ENCODE measurements around the gene CDH13. TPM values are rescaled to one million over a fixed set of nuclear protein-coding genes. Genes with fewer than 3 reads are reported as not detected.

The CDH13 gene
- total and polyA plus RNA-seq, 2 experiments from 2014 or later: 1.6 to 4.4 TPM

GRCh38 chr16:82650804-82651203, 24.0 kb downstream of the CDH13 start:
- Histone ChIP-seq H3K4me3 (no peak overlapping the region), H3K4me1 (ENCODE audit: insufficient read depth) (no peaks in the 10 kb centered on the region), H3K27ac (ENCODE audit: low read depth) (no peak overlapping the region), H3K9me2 (ENCODE audit: insufficient read depth) (peaks cover 21% of the 10 kb centered on the region), H4K20me1 (replicated peaks; ENCODE audit: insufficient read depth) (no peaks in the 10 kb centered on the region), H3K36me3 (ENCODE audit: insufficient read depth) (no peaks in the 10 kb centered on the region), H3K4me2 (no peak overlapping the region), H3K27me3 (ENCODE audit: insufficient read depth) (no peaks in the 10 kb centered on the region), H3K79me2 (replicated peaks; ENCODE audit: insufficient read depth) (no peaks in the 10 kb centered on the region), H2AFZ (no peak overlapping the region), H3F3A (replicated peaks; ENCODE audit: low read depth) (no peaks in the 10 kb centered on the region)
- Mint-ChIP-seq H3K4me1 (peaks cover 4% of the 10 kb centered on the region; the same call in 2 of the 3 replicates), H3K4me3 (no peak overlapping the region), H3K9me3 (no peaks in the 10 kb centered on the region), H3K36me3 (ENCODE audit: low read depth) (no peaks in the 10 kb centered on the region; the same call in 2 of the 3 replicates), H3K27me3 (ENCODE audit: insufficient read depth, low read depth, poor library complexity) (peaks cover 2% of the 10 kb centered on the region), H3K27ac (no peak overlapping the region)
- ATAC-seq (no peak), DNase-seq (ENCODE audit: low spot score) (no peak)
- TF ChIP-seq ZNF462 (CRISPR knock-in tag; IDR thresholded peaks at IDR 0.05) (no peak), EZH2phosphoT487 (IDR thresholded peaks at IDR 0.05; ENCODE audit: unreplicated experiment) (no peak), ETS1 (IDR thresholded peaks at IDR 0.05) (no peak)

GRCh38 chr16:82651921-82652601, 25.3 kb downstream of the CDH13 start:
- no peaks in the 10 kb centered on the region for H3K27me3 ChIP-seq (ENCODE audit: insufficient read depth)
- no peak overlapping the region for H3K27ac Mint-ChIP-seq
- H3K36me3 ChIP-seq (ENCODE audit: insufficient read depth): no peaks in the 10 kb centered on the region
- no peak overlapping the region for H2AFZ ChIP-seq
- no peak overlapping the region for H3K4me3 Mint-ChIP-seq
- no peak overlapping the region for H3K4me2 ChIP-seq
- peaks cover 7% of the 10 kb centered on the region; the same call in 2 of the 3 replicates for H3K4me1 Mint-ChIP-seq
- no peaks in the 10 kb centered on the region for H3K79me2 ChIP-seq (replicated peaks; ENCODE audit: insufficient read depth)
- no peak for ATAC-seq
- no peaks in the 10 kb centered on the region; the same call in 2 of the 3 replicates for H3K36me3 Mint-ChIP-seq (ENCODE audit: low read depth)
- H3K4me1 ChIP-seq (ENCODE audit: insufficient read depth): no peaks in the 10 kb centered on the region
- H4K20me1 ChIP-seq (replicated peaks; ENCODE audit: insufficient read depth): no peaks in the 10 kb centered on the region
- H3K9me2 ChIP-seq (ENCODE audit: insufficient read depth): peaks cover 21% of the 10 kb centered on the region
- H3K27me3 Mint-ChIP-seq (ENCODE audit: insufficient read depth, low read depth, poor library complexity): peaks cover 2% of the 10 kb centered on the region
- H3K9me3 Mint-ChIP-seq: no peaks in the 10 kb centered on the region
- DNase-seq (ENCODE audit: low spot score): no peak
- H3K27ac ChIP-seq (ENCODE audit: low read depth): no peak overlapping the region
- TF ChIP-seq CREB1 (CRISPR knock-in tag; IDR thresholded peaks at IDR 0.05; ENCODE audit: low read depth): no peak
- TF ChIP-seq REST (IDR thresholded peaks at IDR 0.05; ENCODE audit: unreplicated experiment): no peak
- H3K4me3 ChIP-seq: no peak overlapping the region
- H3F3A ChIP-seq (replicated peaks; ENCODE audit: low read depth): no peaks in the 10 kb centered on the region

Data from GM23338 (cell line).